Muscle of leg (tissue), 11 donors: Measurements from ENCODE around the gene RPS6KA5. TPM values are rescaled to one million over a fixed set of nuclear protein-coding genes. Genes with fewer than 3 reads are reported as not detected.
"Not testable (repeated sequence)": the region's sequence is repeated elsewhere in the genome, so short reads cannot be mapped to it uniquely, and the experiment has no call there.

Experiments used
- DNase-seq: peaks from one replicate; pipeline ENCODE4 v3.0.0; 2013
- H3K27ac ChIP-seq: one replicate; pipeline ENCODE4 v1.5.1; 2013; ENCODE audit warnings: mild to moderate bottlenecking, low read length, control low read depth
- H3K27me3 ChIP-seq: one replicate; pipeline ENCODE4 v1.6.1; 2013; ENCODE audit warnings: low read length; ENCODE audit not compliant: control insufficient read depth, insufficient read depth
- H3K36me3 ChIP-seq: one replicate; pipeline ENCODE4 v1.6.1; 2013; ENCODE audit warnings: low read length; ENCODE audit not compliant: control insufficient read depth, insufficient read depth
- H3K4me1 ChIP-seq: one replicate; pipeline ENCODE4 v1.6.1; 2013; ENCODE audit warnings: low read length; ENCODE audit not compliant: control insufficient read depth, insufficient read depth
- H3K4me3 ChIP-seq: one replicate; pipeline ENCODE4 v1.5.1; 2013; ENCODE audit warnings: low read length, control low read depth
- H3K9me3 ChIP-seq: replicated peaks from 2 replicates; pipeline ENCODE4 v1.6.1; 2013; ENCODE audit warnings: low read depth, low read length; ENCODE audit not compliant: control insufficient read depth
- WGBS: methylation state at CpG from one replicate; pipeline ENCODE4 v1.1.5; 2013; ENCODE audit warnings: missing lambda C conversion rate; ENCODE audit not compliant: insufficient coverage; 5-methylcytosine and 5-hydroxymethylcytosine counted together
- polyA plus RNA-seq, 8 donors: library from polyadenylated mRNA; unstranded; fragments of 120-200 nt; gene quantifications; one replicate each; pipeline versions ENCODE4 v1.2.1 to v1.2.3, GENCODE V29; 2013; ENCODE audit warnings: inconsistent platforms in 1 of 8, low replicate concordance in 1 of 8; ENCODE audit not compliant: insufficient read length in 8 of 8, insufficient read depth in 1 of 8
- total RNA-seq: library from RNA; stranded (reverse); fragments of 120-200 nt; gene quantifications from one replicate; pipeline ENCODE4 v1.2.4, GENCODE V29; 2013

RPS6KA5 gene
- total and polyA plus RNA-seq, 9 donors, result 2.4 to 8.2 (median 6.7) TPM

- Histone ChIP-seq H3K4me1 (peaks cover 15% of the 10 kb centered on the region), H3K27me3 (no peaks in the 10 kb centered on the region), H3K4me3 (no peak overlapping the region), H3K9me3 (no peaks in the 10 kb centered on the region), H3K27ac (no peak overlapping the region), H3K36me3 (no peaks in the 10 kb centered on the region)
- 80% methylated on average over 6 of the region's 7 CpGs for WGBS
- DNase-seq, result no peak
These were observed 223.8 kb downstream of the RPS6KA5 start for GRCh38 chr14:90836692-90837063.

GRCh38 chr14:90831821-90832220 lies 228.6 kb downstream of the RPS6KA5 start:
- 93% methylated on average over 3 of the region's 10 CpGs for WGBS
- H3K4me1 ChIP-seq, result peaks cover 16% of the 10 kb centered on the region
- DNase-seq, result no peak
- H3K27ac ChIP-seq, result no peak overlapping the region
- H3K27me3 ChIP-seq, result no peaks in the 10 kb centered on the region
- H3K36me3 ChIP-seq, result no peaks in the 10 kb centered on the region
- H3K4me3 ChIP-seq, result no peak overlapping the region
- H3K9me3 ChIP-seq, result no peaks in the 10 kb centered on the region

DNA sequence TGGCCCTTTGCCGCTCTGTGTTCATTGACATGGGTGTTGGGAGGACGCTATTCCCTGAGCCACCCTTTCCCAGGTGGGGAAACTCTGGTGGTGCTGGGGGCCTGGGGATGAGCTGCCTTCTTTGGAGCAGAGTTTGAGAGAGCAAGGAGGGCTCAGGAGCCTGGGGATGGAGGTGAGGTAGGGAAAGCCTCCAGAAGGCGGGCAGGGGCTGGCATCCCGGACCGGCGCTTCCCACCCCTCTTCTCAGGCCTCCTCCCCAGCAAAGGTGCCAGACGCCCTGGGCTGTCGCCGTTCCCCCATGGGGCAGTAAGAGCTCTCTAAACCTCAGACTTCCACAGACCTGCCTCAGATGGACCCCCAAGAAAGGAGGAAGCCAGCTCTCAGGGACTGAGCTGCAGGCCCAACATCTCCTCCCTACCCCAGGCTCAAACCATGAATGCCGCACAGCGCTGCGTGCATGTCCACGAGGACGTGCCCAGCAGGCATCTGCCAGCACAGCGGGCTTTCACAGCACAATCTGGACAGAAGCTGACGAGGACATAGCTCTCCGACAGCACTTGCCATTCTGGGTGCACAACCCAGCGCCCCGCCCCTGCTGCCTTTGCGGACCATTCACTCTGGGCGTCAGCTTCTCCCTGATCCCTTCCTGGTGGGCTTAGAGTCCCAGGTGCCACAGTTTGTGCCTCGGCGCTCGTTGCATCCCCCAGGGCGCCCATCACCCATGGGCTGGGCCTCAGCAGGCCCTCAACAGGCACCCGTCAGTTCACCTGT lies 229.3 kb downstream of the RPS6KA5 start:
- no peak for DNase-seq
- Histone ChIP-seq H3K27me3 (no peaks in the 10 kb centered on the region), H3K4me3 (no peak overlapping the region), H3K36me3 (no peaks in the 10 kb centered on the region), H3K9me3 (no peaks in the 10 kb centered on the region), H3K27ac (no peak overlapping the region), H3K4me1 (peaks cover 16% of the 10 kb centered on the region)
- WGBS, result 86% methylated on average over 15 of the region's 26 CpGs

DNA sequence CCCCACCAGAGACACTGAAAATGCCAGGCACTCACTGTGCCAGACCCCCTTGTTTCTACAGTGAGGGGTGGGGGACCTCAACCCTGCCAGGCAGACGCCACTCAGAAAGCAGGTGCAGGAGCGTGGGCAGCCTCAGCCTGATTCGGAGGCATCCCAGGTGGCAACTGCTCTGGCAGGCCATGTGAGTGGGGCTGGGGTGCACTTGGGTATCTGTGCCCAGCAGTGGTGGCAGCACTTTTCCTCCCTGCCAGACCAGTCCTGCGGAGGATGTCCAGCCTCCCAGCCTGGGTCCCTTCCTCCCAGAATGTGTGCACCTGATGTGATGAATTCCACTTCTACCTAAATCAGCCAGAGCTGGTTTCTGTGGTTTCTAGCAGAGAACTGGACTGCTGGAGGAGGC lies 230.8 kb downstream of the RPS6KA5 start:
- no peak overlapping the region for H3K4me3 ChIP-seq
- H3K27ac ChIP-seq, result no peak overlapping the region
- H3K4me1 ChIP-seq, result peaks cover 16% of the 10 kb centered on the region
- no peaks in the 10 kb centered on the region for H3K9me3 ChIP-seq
- 90% methylated on average over 3 of the region's 4 CpGs for WGBS
- no peaks in the 10 kb centered on the region for H3K27me3 ChIP-seq
- no peaks in the 10 kb centered on the region for H3K36me3 ChIP-seq
- DNase-seq, result no peak

- peak overlapping the region; percentile 35 for H3K4me3 ChIP-seq
- peak overlapping the region; percentile 92 for H3K27ac ChIP-seq
- DNase-seq, result peak; percentile 70
- peaks cover 16% of the 10 kb centered on the region for H3K4me1 ChIP-seq
- no peaks in the 10 kb centered on the region for H3K27me3 ChIP-seq
- H3K36me3 ChIP-seq, result no peaks in the 10 kb centered on the region
- 76% methylated on average over 13 of the region's 17 CpGs for WGBS
- peaks cover 4% of the 10 kb centered on the region for H3K9me3 ChIP-seq
These were observed 231.6 kb downstream of the RPS6KA5 start for GRCh38 chr14:90828642-90829487.

DNA sequence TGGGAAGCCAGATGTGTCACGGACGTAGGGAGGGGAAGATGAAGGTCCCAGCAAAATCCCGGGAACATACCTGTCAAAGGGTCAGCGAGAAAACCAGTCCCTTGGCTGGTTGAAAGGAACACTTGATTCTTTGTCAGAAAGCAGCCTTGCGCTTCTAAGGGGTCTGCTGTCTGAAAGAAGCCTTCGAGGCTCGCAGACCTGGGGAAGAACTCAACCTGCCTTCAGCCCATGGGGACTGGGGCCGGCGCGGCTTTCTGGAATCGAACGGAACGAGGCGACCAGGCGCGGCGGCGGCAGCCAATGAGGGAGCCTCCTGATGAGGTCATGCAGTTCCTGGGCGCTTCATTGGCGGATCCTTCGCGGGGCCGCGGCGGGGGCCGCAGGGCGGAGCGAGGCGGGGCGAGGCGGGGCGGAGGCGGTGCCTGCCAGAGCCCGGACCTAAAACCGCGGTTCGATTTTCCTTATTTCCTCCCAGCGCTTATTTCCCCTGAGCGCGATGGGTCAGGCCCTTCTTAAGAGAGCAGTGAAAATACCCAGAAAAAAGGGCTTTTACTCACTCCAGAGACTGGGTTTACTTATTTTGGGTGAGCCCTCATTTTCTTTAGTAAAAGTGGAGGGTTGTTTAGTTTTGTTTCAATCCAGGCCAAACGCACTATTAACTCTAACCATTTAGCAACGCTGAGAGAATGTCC lies 232.4 kb downstream of the RPS6KA5 start:
- Histone ChIP-seq H3K4me1 (peaks cover 16% of the 10 kb centered on the region), H3K9me3 (peaks cover 6% of the 10 kb centered on the region), H3K36me3 (no peaks in the 10 kb centered on the region), H3K4me3 (peak overlapping the region; percentile 46), H3K27ac (peak overlapping the region; percentile 92), H3K27me3 (no peaks in the 10 kb centered on the region)
- under 1% methylated on average over 33 of the region's 42 CpGs for WGBS
- peak; percentile 98 for DNase-seq

- H3K36me3 ChIP-seq, DNase-seq, H3K27ac ChIP-seq, H3K9me3 ChIP-seq, H3K4me1 ChIP-seq, H3K27me3 ChIP-seq, H3K4me3 ChIP-seq: not testable (repeated sequence)
- 54% methylated on average over 2 of the region's 4 CpGs for WGBS
These were observed 236.9 kb downstream of the RPS6KA5 start for GRCh38 chr14:90823542-90823941.

DNA sequence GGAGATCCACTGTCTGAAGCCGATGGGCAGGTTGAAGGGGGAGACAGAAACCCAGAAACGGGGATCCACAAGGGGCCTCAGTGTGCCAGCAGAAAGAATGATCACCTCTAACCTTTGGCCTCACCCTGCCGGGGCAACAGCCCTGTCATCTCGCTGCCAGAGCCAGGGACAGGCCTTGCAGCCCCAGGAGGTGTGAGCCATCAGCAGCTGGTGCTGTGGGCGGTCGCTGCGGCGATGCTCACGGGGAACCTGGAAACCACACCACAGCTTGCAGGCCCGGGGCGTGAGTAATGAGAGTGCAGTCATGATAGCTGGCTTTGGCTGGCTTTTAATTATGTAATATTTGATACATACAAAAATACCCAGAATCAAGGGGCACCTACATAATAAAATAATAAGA lies 239.5 kb downstream of the RPS6KA5 start:
- peaks cover 6% of the 10 kb centered on the region for H3K4me1 ChIP-seq
- WGBS, result 19% methylated on average over 4 of the region's 11 CpGs
- no peak overlapping the region for H3K4me3 ChIP-seq
- H3K9me3 ChIP-seq, result peaks cover 6% of the 10 kb centered on the region
- no peak for DNase-seq
- H3K27me3 ChIP-seq, result no peaks in the 10 kb centered on the region
- H3K36me3 ChIP-seq, result no peaks in the 10 kb centered on the region
- H3K27ac ChIP-seq, result no peak overlapping the region

GRCh38 chr14:90819734-90820393 lies 240.6 kb downstream of the RPS6KA5 start:
- no peak for DNase-seq
- no peak overlapping the region for H3K27ac ChIP-seq
- WGBS, result 82% methylated on average over 4 of the region's 5 CpGs
- H3K4me1 ChIP-seq, result peaks cover 16% of the 10 kb centered on the region
- H3K4me3 ChIP-seq, result no peak overlapping the region
- peaks cover 6% of the 10 kb centered on the region for H3K9me3 ChIP-seq
- no peaks in the 10 kb centered on the region for H3K36me3 ChIP-seq
- H3K27me3 ChIP-seq, result no peaks in the 10 kb centered on the region
